Measurements from ENCODE around the gene RASD2. TPM values are rescaled to one million over a fixed set of nuclear protein-coding genes. Genes with fewer than 3 reads are reported as not detected.

Gene RASD2
- total RNA-seq, 4 donors from 2014 or later: 8.5 to 19.7 (median 13.9) TPM

DNA sequence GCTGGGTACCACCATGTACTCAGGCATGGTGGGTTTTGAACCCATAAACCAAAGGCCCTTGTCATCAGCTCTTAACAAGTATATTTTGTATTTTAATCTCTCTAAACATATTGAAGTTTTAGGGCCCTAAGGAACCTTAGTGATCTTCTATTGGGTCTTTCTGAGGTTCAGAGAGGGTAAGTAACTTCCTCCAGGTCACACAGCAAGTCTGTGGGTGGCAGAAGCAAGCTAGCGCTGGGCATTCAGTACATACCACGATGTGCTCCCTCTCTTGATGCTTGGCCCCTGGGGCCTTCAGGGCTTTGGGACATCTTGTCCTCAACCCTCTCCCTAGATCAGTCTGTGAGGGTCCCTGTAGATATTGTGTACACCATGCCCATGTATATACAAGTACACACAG lies 12.7 kb downstream of the RASD2 start:
- Histone ChIP-seq H3K9me3 (no peaks in the 10 kb centered on the region), H3K4me3 (no peak overlapping the region), H3K36me3 (no peaks in the 10 kb centered on the region), H3K4me1 (no peaks in the 10 kb centered on the region), H3K27me3 (no peaks in the 10 kb centered on the region), H3K27ac (no peak overlapping the region)
- no peak for TF ChIP-seq POLR2A (IDR thresholded peaks at IDR 0.05)
- DNase-seq: no peak
- intact Hi-C loops (cut with DNase I; ENCODE audit: low total_unique reads): no loop called here
- in situ Hi-C loops (cut with MboI; ENCODE audit: low pct_ligation_motif_present in 1 of 4, low pct_unique_long_range_greater_than_20kb in 1 of 4, low sequenced_read_pairs in 3 of 4): no loop called here
- WGBS, 2 donors (ENCODE audit: low coverage in 1 of 2): 95 to 100% methylated on average over 2 of the region's 2 CpGs

DNA sequence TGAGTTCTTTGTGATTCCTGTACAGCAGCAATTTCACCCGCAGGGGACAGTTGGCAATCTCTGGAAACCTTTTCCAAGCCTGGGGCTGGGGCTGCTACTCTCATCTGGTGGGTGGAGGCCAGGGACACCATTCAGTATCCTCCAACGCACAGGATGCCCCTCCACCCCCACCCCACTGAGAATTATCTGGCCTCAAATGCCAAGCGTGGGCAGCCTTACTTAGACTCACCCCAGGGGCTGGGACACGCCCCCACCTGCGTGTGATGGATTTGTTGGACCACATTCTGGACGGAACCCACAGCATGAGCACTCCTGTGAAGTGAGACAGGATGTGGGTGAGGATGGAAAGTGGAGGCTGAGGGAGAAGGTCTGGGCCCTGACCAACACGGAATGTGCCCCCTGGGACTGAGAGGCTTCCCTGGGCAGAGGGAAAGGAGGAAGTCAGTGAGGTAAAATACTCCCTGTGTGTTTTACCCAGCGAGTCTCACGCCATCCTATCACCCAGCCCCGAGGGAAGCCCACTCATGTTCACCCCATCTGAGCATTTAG lies 13.7 kb downstream of the RASD2 start:
- Histone ChIP-seq H3K27me3 (no peaks in the 10 kb centered on the region), H3K9me3 (no peaks in the 10 kb centered on the region), H3K4me3 (no peak overlapping the region), H3K4me1 (no peaks in the 10 kb centered on the region), H3K27ac (no peak overlapping the region), H3K36me3 (no peaks in the 10 kb centered on the region)
- 68% methylated on average over 10 of the region's 10 CpGs; no CpG with 5 or more reads in 1 of the 2 donors for WGBS, 2 donors (ENCODE audit: low coverage in 1 of 2)
- DNase-seq: no peak
- TF ChIP-seq EP300 (IDR thresholded peaks at IDR 0.05; ENCODE audit: low read depth) (no peak), POLR2A (IDR thresholded peaks at IDR 0.05) (no peak), POLR2AphosphoS5 (IDR thresholded peaks at IDR 0.05) (no peak)
- TF ChIP-seq, protein P1, sequence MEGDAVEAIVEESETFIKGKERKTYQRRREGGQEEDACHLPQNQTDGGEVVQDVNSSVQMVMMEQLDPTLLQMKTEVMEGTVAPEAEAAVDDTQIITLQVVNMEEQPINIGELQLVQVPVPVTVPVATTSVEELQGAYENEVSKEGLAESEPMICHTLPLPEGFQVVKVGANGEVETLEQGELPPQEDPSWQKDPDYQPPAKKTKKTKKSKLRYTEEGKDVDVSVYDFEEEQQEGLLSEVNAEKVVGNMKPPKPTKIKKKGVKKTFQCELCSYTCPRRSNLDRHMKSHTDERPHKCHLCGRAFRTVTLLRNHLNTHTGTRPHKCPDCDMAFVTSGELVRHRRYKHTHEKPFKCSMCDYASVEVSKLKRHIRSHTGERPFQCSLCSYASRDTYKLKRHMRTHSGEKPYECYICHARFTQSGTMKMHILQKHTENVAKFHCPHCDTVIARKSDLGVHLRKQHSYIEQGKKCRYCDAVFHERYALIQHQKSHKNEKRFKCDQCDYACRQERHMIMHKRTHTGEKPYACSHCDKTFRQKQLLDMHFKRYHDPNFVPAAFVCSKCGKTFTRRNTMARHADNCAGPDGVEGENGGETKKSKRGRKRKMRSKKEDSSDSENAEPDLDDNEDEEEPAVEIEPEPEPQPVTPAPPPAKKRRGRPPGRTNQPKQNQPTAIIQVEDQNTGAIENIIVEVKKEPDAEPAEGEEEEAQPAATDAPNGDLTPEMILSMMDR (IDR thresholded peaks at IDR 0.05): no peak
- intact Hi-C loops (cut with DNase I; ENCODE audit: low total_unique reads): no loop called here
- in situ Hi-C loops (cut with MboI; ENCODE audit: low pct_ligation_motif_present in 1 of 4, low pct_unique_long_range_greater_than_20kb in 1 of 4, low sequenced_read_pairs in 3 of 4): no loop called here

DNA sequence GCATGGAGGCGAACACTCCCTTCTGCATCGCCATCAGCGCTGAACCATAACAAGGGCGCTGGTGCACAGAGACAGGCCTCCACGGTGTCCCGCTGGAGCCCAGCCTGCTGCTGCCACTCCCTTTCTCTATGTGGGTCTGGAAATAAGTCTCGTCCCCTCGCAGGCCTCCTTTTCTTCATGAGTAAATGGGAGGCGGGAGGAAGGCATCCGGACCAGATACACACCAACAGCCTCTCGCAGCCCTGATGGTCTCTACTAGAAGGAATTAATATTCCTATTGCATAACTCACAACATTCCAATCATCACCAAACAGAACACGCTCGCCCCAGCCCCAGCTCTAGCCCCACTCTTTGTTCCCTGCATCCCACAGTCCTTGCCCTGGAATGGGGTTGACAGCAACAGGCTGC lies 14.9 kb downstream of the RASD2 start:
- DNase-seq: no peak
- no peaks in the 10 kb centered on the region for H3K4me1 ChIP-seq
- H3K4me3 ChIP-seq: no peak overlapping the region
- no peak for TF ChIP-seq EP300 (IDR thresholded peaks at IDR 0.05; ENCODE audit: low read depth)
- 43 to 71% methylated on average over 2 to 13 of the region's 13 CpGs for WGBS, 2 donors (ENCODE audit: low coverage in 1 of 2)
- no peak overlapping the region for H3K27ac ChIP-seq
- no peaks in the 10 kb centered on the region for H3K27me3 ChIP-seq
- in situ Hi-C loops (cut with MboI; ENCODE audit: low pct_ligation_motif_present in 1 of 4, low pct_unique_long_range_greater_than_20kb in 1 of 4, low sequenced_read_pairs in 3 of 4): no loop called here
- no peaks in the 10 kb centered on the region for H3K9me3 ChIP-seq
- no peaks in the 10 kb centered on the region for H3K36me3 ChIP-seq
- intact Hi-C loops (cut with DNase I; ENCODE audit: low total_unique reads): no loop called here

DNA sequence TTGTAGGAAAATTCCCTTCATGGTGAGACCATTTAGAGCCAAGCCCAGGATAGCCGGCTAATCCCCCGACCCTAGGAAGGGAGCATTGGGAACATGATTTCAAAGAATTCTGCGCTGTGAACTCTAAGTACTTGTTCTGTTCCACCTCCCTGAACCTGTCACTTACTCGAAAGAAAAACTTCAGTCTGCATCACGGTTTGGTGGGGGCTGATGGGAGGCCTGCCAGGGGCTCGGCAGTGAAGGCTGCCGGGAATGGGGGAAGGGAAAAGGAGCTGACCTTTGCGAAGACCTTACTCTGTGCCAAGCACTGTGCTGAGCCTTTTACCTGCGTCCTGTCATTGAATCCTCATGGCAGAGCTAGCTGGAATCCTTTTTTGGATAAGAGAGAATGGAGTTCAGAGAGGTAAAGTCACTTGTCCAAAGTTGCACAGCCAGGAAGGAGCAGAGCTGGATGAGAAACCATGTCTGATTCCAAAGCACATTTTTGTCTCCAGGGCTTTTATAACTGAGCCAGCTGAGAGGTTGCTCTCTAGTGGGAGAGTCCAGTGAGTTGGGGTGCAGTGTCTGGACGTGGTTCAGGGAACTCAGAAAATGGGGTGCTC lies 15.4 kb downstream of the RASD2 start:
- H3K4me3 ChIP-seq: no peak overlapping the region

DNA sequence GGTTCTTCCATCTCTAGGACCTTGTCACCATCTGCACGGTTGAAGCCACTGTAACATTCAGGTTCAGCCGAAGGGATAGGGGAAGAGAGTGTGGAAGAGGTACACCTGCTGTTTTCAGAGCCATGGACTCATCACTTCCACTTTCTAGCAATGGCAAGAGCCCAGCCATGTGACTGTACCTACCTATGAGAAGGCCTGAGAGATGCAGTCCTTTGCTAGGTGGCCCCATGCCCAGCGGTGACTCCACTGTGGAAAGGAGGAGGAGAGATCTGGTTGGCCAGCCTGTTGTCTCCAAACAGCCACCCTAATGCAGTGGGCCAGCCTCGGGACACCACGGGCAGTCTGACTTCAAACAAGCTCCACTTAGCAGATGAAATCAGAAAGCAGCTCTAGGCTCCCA lies 16.0 kb downstream of the RASD2 start:
- no peak for DNase-seq
- Histone ChIP-seq H3K4me3 (no peak overlapping the region), H3K27ac (no peak overlapping the region), H3K9me3 (no peaks in the 10 kb centered on the region), H3K36me3 (no peaks in the 10 kb centered on the region), H3K4me1 (no peaks in the 10 kb centered on the region), H3K27me3 (no peaks in the 10 kb centered on the region)
- TF ChIP-seq, protein P1 (IDR thresholded peaks at IDR 0.05): no peak
- no peak for TF ChIP-seq POLR2AphosphoS5 (IDR thresholded peaks at IDR 0.05)
- no peak for TF ChIP-seq POLR2A (IDR thresholded peaks at IDR 0.05)
- TF ChIP-seq EP300 (IDR thresholded peaks at IDR 0.05; ENCODE audit: low read depth): no peak
- in situ Hi-C loops (cut with MboI; ENCODE audit: low pct_ligation_motif_present in 1 of 4, low pct_unique_long_range_greater_than_20kb in 1 of 4, low sequenced_read_pairs in 3 of 4) (no loop called here), intact Hi-C loops (cut with DNase I; ENCODE audit: low total_unique reads) (no loop called here)
- 86 to 100% methylated on average over 1 to 5 of the region's 5 CpGs for WGBS, 2 donors (ENCODE audit: low coverage in 1 of 2)

More for the DNA sequence above, 15.4 kb downstream of the RASD2 start:
- Histone ChIP-seq H3K36me3 (no peaks in the 10 kb centered on the region), H3K4me1 (no peaks in the 10 kb centered on the region), H3K27ac (no peak overlapping the region), H3K9me3 (no peaks in the 10 kb centered on the region), H3K27me3 (no peaks in the 10 kb centered on the region)
- intact Hi-C loops (cut with DNase I; ENCODE audit: low total_unique reads): no loop called here
- no peak for DNase-seq
- no peak for TF ChIP-seq POLR2A (IDR thresholded peaks at IDR 0.05)
- TF ChIP-seq POLR2AphosphoS5 (IDR thresholded peaks at IDR 0.05): no peak
- no peak for TF ChIP-seq EP300 (IDR thresholded peaks at IDR 0.05; ENCODE audit: low read depth)
- TF ChIP-seq, protein P1 (IDR thresholded peaks at IDR 0.05): no peak
- in situ Hi-C loops (cut with MboI; ENCODE audit: low pct_ligation_motif_present in 1 of 4, low pct_unique_long_range_greater_than_20kb in 1 of 4, low sequenced_read_pairs in 3 of 4): no loop called here
- WGBS, 2 donors (ENCODE audit: low coverage in 1 of 2): 65% methylated on average over 3 to 10 of the region's 10 CpGs

Data from transverse colon (tissue), 4 donors.